HTERT RPE-1 (cell line): Measurements from ENCODE around the gene CLIP1.
"Not testable (repeated sequence)": the region's sequence is repeated elsewhere in the genome, so short reads cannot be mapped to it uniquely, and the experiment has no call there.

Experiments
- in situ Hi-C: fragments of 300-500 bp; cut with MboI; formaldehyde crosslinking; loops from 4 replicates; pipeline ENCODE4 v1.14.3; 2020; ENCODE audit warnings: low sequenced_read_pairs

Gene CLIP1

DNA sequence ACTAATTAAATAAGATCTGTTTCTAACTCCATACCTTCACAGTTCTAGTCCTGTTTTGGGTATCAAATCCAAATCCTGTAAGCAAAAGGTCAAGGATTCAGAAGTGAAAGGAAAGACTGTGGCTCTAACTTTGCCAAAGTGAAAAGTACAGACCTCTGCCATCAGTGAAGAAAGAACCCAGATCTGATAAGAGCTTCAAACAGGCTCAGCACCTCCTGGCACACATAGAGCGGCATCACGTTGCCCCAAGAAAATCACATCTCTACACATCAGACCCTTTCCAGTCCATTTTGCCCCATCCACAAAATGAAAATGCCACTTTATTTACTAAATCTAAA is 23.2 kb downstream of the CLIP1 start:
- in situ Hi-C loops: no loop called here

- in situ Hi-C loops: not testable (repeated sequence)
Measured at GRCh38 chr12:122397981-122398380, 24.5 kb downstream of the CLIP1 start.

DNA sequence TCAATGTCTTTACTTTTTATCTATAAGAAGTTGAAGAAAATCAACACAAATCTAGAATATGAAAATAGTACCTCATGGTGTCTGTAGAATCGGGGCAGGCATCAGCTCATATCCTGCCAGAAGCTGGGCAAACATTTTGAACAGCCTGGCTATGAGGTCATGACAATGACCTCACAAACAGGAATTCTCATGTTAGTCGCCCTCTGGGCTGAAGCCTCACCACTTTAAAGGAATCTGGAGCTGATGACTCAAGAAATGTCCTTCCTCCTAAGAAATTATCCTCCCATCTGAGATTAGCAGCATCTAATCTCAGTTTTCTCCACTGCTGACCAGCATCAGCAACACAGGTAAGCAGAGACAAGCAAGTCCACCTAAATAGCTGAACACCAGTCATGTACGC is 27.1 kb downstream of the CLIP1 start:
- in situ Hi-C loops: no loop called here

GRCh38 chr12:122394626-122395194 is 27.8 kb downstream of the CLIP1 start:
- in situ Hi-C loops: no loop called here

DNA sequence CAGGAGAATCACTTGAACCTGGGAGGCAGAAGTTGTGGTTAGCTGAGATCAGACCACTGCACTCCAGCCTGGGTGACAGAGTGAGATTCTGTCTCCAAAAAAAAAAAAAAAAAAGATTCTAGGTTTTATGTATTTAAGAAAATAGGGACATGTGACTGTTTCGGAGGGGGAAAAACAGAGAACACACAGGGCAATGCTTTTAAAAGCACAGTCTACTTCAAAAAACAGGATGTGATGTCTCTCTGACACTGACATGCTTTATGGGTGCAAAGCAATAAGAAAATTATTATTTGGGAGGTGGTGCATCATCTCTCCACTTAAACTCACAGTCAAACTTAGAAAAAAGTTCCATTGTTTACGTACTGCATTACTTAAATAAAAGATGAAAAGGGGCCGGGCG is 28.7 kb downstream of the CLIP1 start:
- in situ Hi-C loops: no loop called here

GRCh38 chr12:122392411-122392810 is 30.1 kb downstream of the CLIP1 start:
- in situ Hi-C loops: no loop called here

- in situ Hi-C loops: no loop called here
Measured at GRCh38 chr12:122389677-122390076, 32.8 kb downstream of the CLIP1 start.

GRCh38 chr12:122387887-122388286 is 34.6 kb downstream of the CLIP1 start:
- in situ Hi-C loops: no loop called here

DNA sequence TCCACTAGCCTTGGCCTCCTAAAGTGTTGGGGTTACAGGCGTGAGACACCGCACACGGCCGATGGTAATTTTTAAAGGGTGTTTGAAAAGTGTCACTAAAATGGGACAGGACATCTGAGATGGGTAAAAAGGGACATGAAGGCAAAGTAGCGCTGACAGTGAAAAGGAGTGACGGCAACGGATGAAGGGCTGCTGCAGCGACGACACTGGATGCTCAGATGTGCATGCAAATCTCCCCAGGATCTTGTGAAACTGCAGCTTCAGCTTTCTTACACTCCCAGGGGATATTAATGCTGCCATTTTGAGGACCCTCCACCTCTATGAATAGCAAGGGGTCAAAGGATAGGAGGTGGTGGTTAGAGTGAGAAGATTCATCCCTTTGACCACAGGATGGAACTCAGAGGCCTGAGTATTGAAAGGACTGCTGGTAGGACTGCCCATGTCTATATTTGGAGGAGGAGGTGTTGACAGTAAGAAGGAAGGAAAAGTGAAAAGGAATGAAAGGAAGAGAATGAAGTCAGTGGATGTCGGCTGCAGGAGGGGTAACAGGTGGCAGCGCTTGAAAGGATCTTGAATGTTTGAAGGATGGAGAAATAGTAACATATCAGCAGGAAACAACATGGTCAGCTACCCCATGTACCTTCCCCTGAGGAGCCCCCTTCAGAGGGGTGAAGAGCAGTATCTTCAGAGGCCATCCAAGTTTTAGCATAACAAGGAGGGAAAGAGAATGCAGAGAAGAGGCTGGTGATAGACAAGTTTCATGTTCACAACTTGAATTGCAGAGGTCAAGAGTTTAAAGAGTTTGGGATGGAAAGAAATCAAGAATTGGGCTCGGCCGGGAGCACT is 37.1 kb downstream of the CLIP1 start:
- in situ Hi-C loops: no loop called here

- in situ Hi-C loops: no loop called here
Measured at GRCh38 chr12:122382919-122383350, 39.5 kb downstream of the CLIP1 start.

DNA sequence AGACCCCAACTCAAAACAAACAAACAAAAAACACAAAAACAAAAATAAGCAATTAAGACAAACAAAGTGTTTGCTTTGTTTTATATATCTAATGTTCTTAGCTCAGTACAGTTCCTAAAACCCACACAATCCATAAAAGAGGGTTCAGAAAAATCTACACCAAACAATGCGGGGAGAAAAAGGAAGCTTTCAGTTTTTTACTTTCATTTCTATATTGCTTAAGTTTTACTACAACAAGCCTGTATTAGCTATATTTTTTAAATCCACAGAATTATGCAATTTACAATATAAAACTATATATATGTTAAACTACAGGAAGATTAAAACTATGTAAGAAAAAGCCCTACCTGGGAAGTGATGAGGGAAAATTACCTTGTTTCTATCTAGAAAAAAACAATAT is 41.4 kb downstream of the CLIP1 start:
- in situ Hi-C loops: no loop called here

DNA sequence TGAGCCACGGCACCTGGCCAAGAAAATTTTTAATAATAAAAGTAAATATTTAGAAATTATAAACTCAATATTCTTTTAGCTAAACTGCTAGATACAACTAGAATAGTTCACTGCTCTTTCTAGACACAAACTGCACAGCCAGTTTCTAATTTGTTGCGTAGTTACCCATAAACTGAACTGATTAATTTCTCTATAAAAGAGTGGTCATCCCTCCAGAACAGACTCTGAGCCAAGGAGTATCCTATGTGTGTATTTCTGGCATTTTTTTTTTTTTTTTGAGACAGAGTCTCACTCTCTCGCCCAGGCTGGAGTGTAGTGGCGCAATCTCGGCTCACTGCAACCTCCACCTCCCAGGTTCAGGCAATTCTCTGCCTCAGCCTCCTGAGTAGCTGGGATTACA is 45.7 kb downstream of the CLIP1 start:
- in situ Hi-C loops: not testable (repeated sequence)

DNA sequence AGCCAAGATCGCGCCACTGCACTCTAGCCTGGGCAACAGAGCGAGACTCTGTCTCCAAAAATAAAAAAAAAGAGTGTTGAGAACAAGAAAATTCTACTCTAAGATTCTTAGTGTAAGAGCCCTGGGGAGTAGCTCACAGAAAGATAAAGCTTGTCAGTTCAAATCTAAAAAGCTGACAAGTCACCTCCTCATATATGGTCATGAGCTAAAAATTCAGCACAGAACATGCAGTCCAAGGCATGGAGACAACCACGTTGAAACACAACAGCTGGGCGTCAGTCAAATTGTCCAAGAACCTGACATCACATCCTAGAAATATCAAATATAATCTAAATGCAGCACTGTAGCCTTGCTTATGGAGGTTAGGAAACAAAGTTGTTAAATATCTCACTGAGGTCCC is 47.8 kb downstream of the CLIP1 start:
- in situ Hi-C loops: no loop called here

GRCh38 chr12:122371475-122372045 is 50.9 kb downstream of the CLIP1 start:
- in situ Hi-C loops: no loop called here

GRCh38 chr12:122368361-122369073 is 54.0 kb downstream of the CLIP1 start:
- in situ Hi-C loops: no loop called here

- in situ Hi-C loops: not testable (repeated sequence)
Measured at GRCh38 chr12:122367632-122368031, 54.8 kb downstream of the CLIP1 start.

- in situ Hi-C loops: no loop called here
Measured at GRCh38 chr12:122366685-122367475, 55.6 kb downstream of the CLIP1 start.

DNA sequence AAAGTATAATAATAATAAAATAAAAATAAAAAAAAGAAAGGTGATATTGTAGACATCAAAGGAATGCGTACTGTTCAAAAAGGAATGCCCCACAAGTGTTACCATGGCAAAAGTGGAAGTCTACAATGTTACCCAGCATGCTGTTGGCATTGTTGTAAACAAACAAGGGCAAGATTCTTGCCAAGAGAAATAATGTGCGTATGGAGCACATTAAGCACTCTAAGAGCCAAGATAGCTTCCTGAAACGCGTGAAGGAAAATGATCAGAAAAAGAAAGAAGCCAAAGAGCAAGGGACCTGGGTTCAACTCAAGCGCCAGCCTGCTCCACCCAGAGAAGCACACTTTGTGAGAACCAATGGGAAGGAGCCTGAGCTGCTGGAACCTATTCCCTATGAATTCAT is 57.2 kb downstream of the CLIP1 start:
- in situ Hi-C loops: not testable (repeated sequence)

GRCh38 chr12:122363782-122364181 is 58.7 kb downstream of the CLIP1 start:
- in situ Hi-C loops: no loop called here

- in situ Hi-C loops: no loop called here
Measured at GRCh38 chr12:122362755-122363154, 59.7 kb downstream of the CLIP1 start.

DNA sequence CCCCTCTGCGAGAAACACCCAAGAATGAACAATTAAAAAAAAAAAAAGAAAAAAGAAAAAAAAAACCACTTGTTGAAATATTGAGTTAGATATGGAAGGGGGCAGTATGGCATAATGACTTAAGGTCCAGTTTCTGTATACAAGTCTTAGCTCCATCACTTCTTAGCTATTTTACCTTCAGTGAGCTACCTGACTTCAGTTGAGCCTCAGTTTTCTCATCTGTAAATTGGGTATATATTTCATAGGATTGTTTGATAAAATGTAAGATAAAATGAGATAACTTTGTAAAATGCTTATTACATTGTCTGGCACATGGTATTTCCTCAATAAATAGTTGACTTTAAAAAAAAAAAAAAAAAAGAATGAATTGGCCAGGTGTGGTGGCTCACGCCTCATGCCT is 64.1 kb downstream of the CLIP1 start:
- in situ Hi-C loops: not testable (repeated sequence)
